Measurements from ENCODE around the gene IRX4.

IRX4 gene

GRCh38 chr5:1926071-1926440, 43.3 kb upstream of the IRX4 start:
- no peak for DNase-seq
- POLR2A ChIA-PET, result no interaction called here

DNA sequence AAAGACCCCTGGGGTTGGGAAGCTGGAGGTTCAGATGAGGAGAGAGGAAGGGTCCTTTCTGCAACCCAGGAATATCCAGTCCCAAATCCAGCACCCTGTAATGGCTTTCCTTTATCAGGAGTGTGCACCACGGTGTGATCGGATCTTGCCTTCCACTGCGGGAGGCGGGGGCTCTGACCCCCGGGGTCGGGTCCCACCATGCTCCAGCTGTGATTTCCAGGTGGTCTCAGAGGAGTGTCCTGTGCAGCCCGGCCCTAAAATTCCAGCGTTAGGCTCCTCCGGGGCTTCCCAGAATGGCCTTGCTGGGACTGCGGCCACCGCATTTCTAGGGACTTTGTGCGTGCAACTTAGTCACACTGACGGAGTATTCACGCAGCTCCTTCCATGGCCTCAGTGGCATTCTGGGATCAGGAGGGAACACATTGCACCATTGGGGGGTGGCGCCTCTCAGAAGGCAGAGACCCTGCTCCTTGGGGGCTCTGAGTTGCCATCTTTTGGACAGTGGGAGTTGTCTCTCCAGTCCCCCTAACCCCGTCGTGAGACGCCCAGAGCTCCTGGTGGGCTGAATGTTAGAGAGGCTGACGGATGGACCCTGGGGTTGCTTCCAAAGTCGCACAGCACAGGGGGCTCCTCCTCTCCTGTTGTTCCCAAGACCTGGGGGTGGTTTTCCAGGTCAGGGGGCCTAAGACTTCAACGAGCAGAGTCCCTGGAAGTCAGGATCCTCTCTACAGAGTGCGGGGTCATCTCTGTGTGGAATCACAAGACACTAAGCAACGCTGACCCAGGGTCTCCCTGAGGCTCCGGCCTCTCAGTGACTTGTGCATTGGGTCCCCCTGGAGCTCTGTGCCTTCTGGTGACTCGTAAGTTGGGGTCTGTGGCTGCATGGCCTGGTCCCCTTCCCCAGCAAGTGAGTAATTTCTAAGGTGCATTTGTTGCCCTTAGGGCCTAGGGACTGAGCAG, 42.7 kb upstream of the IRX4 start:
- Histone ChIP-seq H3K27ac (ENCODE audit: insufficient read depth in 1 of 2, low read depth in 1 of 2, low read length in 2 of 2, poor library complexity in 1 of 2, severe bottlenecking in 2 of 2) (no peak overlapping the region), H3K9me3 (ENCODE audit: control extremely low read depth in 1 of 5, control insufficient read depth in 4 of 5, insufficient read depth in 2 of 5, low read depth in 1 of 5, low read length in 4 of 5) (no peaks in the 10 kb centered on the region), H3K36me3 (ENCODE audit: control insufficient read depth in 4 of 4, insufficient read depth in 4 of 4, low read length in 3 of 4) (no peaks in the 10 kb centered on the region), H3K4me1 (ENCODE audit: control extremely low read depth in 1 of 4, control insufficient read depth in 4 of 4, insufficient read depth in 4 of 4, low read length in 3 of 4) (peaks cover 0 to 6% (median under 1%) of the 10 kb centered on the region in 4 experiments), H3K4me3 (ENCODE audit: control insufficient read depth in 1 of 7, extremely low read depth in 1 of 7, insufficient read depth in 4 of 7, low read depth in 2 of 7, low read length in 6 of 7) (no peak overlapping the region), H3K27me3 (replicated peaks in 2 of 5; ENCODE audit: control insufficient read depth in 4 of 5, insufficient read depth in 5 of 5, low read length in 4 of 5) (peaks cover 3 to 62% (median 17%) of the 10 kb centered on the region in 5 experiments)
- ChIA-PET POLR2A (no interaction called here), CTCF (no interaction called here)
- WGBS (ENCODE audit: insufficient coverage), result 82% methylated on average over 25 of the region's 25 CpGs
- DNase-seq, result no peak

More at GRCh38 chr5:1926071-1926440, 43.3 kb upstream of the IRX4 start:
- WGBS (ENCODE audit: insufficient coverage), result 67% methylated on average over 1 of the region's 5 CpGs
- H3K27ac ChIP-seq (ENCODE audit: insufficient read depth in 1 of 2, low read depth in 1 of 2, low read length in 2 of 2, poor library complexity in 1 of 2, severe bottlenecking in 2 of 2), result no peak overlapping the region
- no peaks in the 10 kb centered on the region for H3K9me3 ChIP-seq (ENCODE audit: control extremely low read depth in 1 of 5, control insufficient read depth in 4 of 5, insufficient read depth in 2 of 5, low read depth in 1 of 5, low read length in 4 of 5)
- no peaks in the 10 kb centered on the region for H3K36me3 ChIP-seq (ENCODE audit: control insufficient read depth in 4 of 4, insufficient read depth in 4 of 4, low read length in 3 of 4)
- H3K4me3 ChIP-seq (ENCODE audit: control insufficient read depth in 1 of 7, extremely low read depth in 1 of 7, insufficient read depth in 4 of 7, low read depth in 2 of 7, low read length in 6 of 7), result no peak overlapping the region
- peaks cover 0 to 11% (median 4%) of the 10 kb centered on the region in 4 experiments for H3K4me1 ChIP-seq (ENCODE audit: control extremely low read depth in 1 of 4, control insufficient read depth in 4 of 4, insufficient read depth in 4 of 4, low read length in 3 of 4)
- peaks cover 3 to 69% (median 18%) of the 10 kb centered on the region in 5 experiments for H3K27me3 ChIP-seq (replicated peaks in 2 of 5; ENCODE audit: control insufficient read depth in 4 of 5, insufficient read depth in 5 of 5, low read length in 4 of 5)
- CTCF ChIA-PET, result no interaction called here

DNA sequence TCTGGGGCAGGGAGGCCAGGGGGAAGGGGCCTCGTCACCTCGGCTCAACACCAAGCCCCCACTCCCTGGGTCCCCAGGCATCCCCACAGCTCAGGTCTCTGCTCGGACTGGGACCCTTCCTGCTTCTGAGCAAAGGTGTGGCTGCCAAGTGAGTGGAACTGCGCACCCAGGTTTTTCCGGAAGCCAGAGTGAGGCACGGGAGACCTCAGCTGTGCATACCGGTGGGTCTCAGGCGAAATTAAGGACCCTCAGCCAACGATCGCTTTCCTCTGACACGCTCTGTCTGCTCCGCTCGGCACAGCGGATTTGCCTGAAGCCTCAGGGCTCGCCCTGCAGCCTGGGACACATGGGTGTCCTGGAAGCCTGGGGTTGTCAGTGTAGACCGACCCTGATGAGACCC, 41.0 kb upstream of the IRX4 start:
- no peaks in the 10 kb centered on the region for H3K36me3 ChIP-seq (ENCODE audit: control insufficient read depth in 4 of 4, insufficient read depth in 4 of 4, low read length in 3 of 4)
- H3K4me1 ChIP-seq (ENCODE audit: control extremely low read depth in 1 of 4, control insufficient read depth in 4 of 4, insufficient read depth in 4 of 4, low read length in 3 of 4), result no peaks in the 10 kb centered on the region
- H3K27ac ChIP-seq (ENCODE audit: insufficient read depth in 1 of 2, low read depth in 1 of 2, low read length in 2 of 2, poor library complexity in 1 of 2, severe bottlenecking in 2 of 2), result no peak overlapping the region
- CTCF ChIA-PET, result no interaction called here
- H3K9me3 ChIP-seq (ENCODE audit: control extremely low read depth in 1 of 5, control insufficient read depth in 4 of 5, insufficient read depth in 2 of 5, low read depth in 1 of 5, low read length in 4 of 5), result no peaks in the 10 kb centered on the region
- 78% methylated on average over 16 of the region's 16 CpGs for WGBS (ENCODE audit: insufficient coverage)
- no peak for DNase-seq
- peaks cover 1 to 57% (median 14%) of the 10 kb centered on the region in 5 experiments for H3K27me3 ChIP-seq (replicated peaks in 2 of 5; ENCODE audit: control insufficient read depth in 4 of 5, insufficient read depth in 5 of 5, low read length in 4 of 5)
- H3K4me3 ChIP-seq (ENCODE audit: control insufficient read depth in 1 of 7, extremely low read depth in 1 of 7, insufficient read depth in 4 of 7, low read depth in 2 of 7, low read length in 6 of 7), result no peak overlapping the region
- POLR2A ChIA-PET, result no interaction called here

- peaks cover 0 to 58% (median 14%) of the 10 kb centered on the region in 5 experiments for H3K27me3 ChIP-seq (replicated peaks in 2 of 5; ENCODE audit: control insufficient read depth in 4 of 5, insufficient read depth in 5 of 5, low read length in 4 of 5)
- no peak overlapping the region for H3K27ac ChIP-seq (ENCODE audit: insufficient read depth in 1 of 2, low read depth in 1 of 2, low read length in 2 of 2, poor library complexity in 1 of 2, severe bottlenecking in 2 of 2)
- POLR2A ChIA-PET, result no interaction called here
- no peaks in the 10 kb centered on the region for H3K9me3 ChIP-seq (ENCODE audit: control extremely low read depth in 1 of 5, control insufficient read depth in 4 of 5, insufficient read depth in 2 of 5, low read depth in 1 of 5, low read length in 4 of 5)
- H3K4me3 ChIP-seq (ENCODE audit: control insufficient read depth in 1 of 7, extremely low read depth in 1 of 7, insufficient read depth in 4 of 7, low read depth in 2 of 7, low read length in 6 of 7), result no peak overlapping the region
- DNase-seq, result no peak
- no peaks in the 10 kb centered on the region for H3K36me3 ChIP-seq (ENCODE audit: control insufficient read depth in 4 of 4, insufficient read depth in 4 of 4, low read length in 3 of 4)
- H3K4me1 ChIP-seq (ENCODE audit: control extremely low read depth in 1 of 4, control insufficient read depth in 4 of 4, insufficient read depth in 4 of 4, low read length in 3 of 4), result no peaks in the 10 kb centered on the region
- CTCF ChIA-PET, result no interaction called here
- WGBS (ENCODE audit: insufficient coverage), result 91% methylated on average over 15 of the region's 15 CpGs
These were observed 40.6 kb upstream of the IRX4 start for GRCh38 chr5:1923341-1923740.

DNA sequence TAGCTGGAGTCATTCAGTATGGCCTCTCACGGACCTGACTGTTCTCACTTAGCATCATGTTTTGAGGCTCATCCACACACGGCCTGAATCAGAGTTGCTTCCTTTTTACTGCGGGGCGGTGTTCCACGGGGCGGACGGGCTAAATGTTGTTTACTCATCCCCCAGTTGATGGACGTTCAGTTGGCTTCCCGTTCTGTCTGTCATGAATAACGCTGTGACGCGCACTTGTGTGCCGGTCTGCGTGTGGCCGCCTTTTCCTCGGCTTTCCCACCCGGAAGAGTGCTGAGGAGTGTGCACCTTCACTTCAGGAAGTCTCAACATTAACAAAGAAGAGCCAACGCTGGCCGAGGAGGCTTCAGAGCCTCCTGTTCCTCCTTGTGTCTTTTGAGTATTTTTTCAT, 39.0 kb upstream of the IRX4 start:
- no peak for DNase-seq
- H3K9me3 ChIP-seq (ENCODE audit: control extremely low read depth in 1 of 5, control insufficient read depth in 4 of 5, insufficient read depth in 2 of 5, low read depth in 1 of 5, low read length in 4 of 5), result no peaks in the 10 kb centered on the region
- POLR2A ChIA-PET, result no interaction called here
- no peak overlapping the region for H3K27ac ChIP-seq (ENCODE audit: insufficient read depth in 1 of 2, low read depth in 1 of 2, low read length in 2 of 2, poor library complexity in 1 of 2, severe bottlenecking in 2 of 2)
- H3K36me3 ChIP-seq (ENCODE audit: control insufficient read depth in 4 of 4, insufficient read depth in 4 of 4, low read length in 3 of 4), result no peaks in the 10 kb centered on the region
- H3K27me3 ChIP-seq (replicated peaks in 2 of 5; ENCODE audit: control insufficient read depth in 4 of 5, insufficient read depth in 5 of 5, low read length in 4 of 5), result peaks cover 0 to 49% (median 14%) of the 10 kb centered on the region in 5 experiments
- H3K4me1 ChIP-seq (ENCODE audit: control extremely low read depth in 1 of 4, control insufficient read depth in 4 of 4, insufficient read depth in 4 of 4, low read length in 3 of 4), result no peaks in the 10 kb centered on the region
- 89% methylated on average over 19 of the region's 19 CpGs for WGBS (ENCODE audit: insufficient coverage)
- H3K4me3 ChIP-seq (ENCODE audit: control insufficient read depth in 1 of 7, extremely low read depth in 1 of 7, insufficient read depth in 4 of 7, low read depth in 2 of 7, low read length in 6 of 7), result no peak overlapping the region
- CTCF ChIA-PET, result no interaction called here

DNA sequence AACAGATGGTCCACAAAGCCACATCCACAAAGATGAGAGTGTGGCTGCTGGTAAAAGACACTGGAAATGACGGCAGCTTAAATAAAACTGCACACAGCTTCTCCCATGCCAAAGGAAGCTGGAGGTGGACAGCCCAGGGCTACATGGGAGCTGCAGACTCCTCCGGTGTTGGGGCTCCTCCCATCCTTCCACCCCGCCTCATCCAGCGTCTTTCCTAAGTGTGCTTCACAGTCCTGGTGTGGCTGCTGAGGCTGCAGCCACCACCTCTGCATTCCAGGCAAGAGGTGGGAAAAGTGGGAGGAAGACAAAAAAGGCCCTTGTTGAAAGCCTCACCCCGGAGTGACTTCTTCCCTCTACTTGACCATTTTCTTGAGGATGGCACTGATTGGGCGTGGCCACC, 37.0 kb upstream of the IRX4 start:
- CTCF ChIA-PET, result no interaction called here
- no peak overlapping the region for H3K4me3 ChIP-seq (ENCODE audit: control insufficient read depth in 1 of 7, extremely low read depth in 1 of 7, insufficient read depth in 4 of 7, low read depth in 2 of 7, low read length in 6 of 7)
- H3K27ac ChIP-seq (ENCODE audit: insufficient read depth in 1 of 2, low read depth in 1 of 2, low read length in 2 of 2, poor library complexity in 1 of 2, severe bottlenecking in 2 of 2), result no peak overlapping the region
- H3K36me3 ChIP-seq (ENCODE audit: control insufficient read depth in 4 of 4, insufficient read depth in 4 of 4, low read length in 3 of 4), result no peaks in the 10 kb centered on the region
- H3K27me3 ChIP-seq (replicated peaks in 2 of 5; ENCODE audit: control insufficient read depth in 4 of 5, insufficient read depth in 5 of 5, low read length in 4 of 5), result peaks cover 0 to 37% (median 14%) of the 10 kb centered on the region in 5 experiments
- POLR2A ChIA-PET, result no interaction called here
- WGBS (ENCODE audit: insufficient coverage), result 98% methylated on average over 5 of the region's 6 CpGs
- no peak for DNase-seq
- H3K9me3 ChIP-seq (ENCODE audit: control extremely low read depth in 1 of 5, control insufficient read depth in 4 of 5, insufficient read depth in 2 of 5, low read depth in 1 of 5, low read length in 4 of 5), result no peaks in the 10 kb centered on the region
- no peaks in the 10 kb centered on the region for H3K4me1 ChIP-seq (ENCODE audit: control extremely low read depth in 1 of 4, control insufficient read depth in 4 of 4, insufficient read depth in 4 of 4, low read length in 3 of 4)

DNA sequence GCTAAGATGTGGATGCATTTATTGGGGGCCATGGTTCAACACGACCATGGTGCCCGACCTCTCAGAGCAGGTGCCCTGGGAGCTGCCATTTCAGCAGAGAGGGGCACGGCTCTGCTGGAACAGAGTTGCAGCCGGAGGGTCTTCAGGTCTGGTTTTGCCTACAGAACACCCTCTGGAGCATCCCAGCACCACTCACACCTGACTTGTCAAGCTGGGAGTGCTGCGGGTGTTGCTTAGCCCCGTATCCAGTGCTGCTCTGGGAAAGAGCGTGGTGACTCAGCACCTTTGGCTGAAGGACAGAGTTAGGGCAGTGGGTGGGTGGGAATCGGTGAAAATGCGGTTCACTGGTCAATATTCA, 36.5 kb upstream of the IRX4 start:
- ChIA-PET POLR2A (no interaction called here), CTCF (no interaction called here)
- no peak overlapping the region for H3K4me3 ChIP-seq (ENCODE audit: control insufficient read depth in 1 of 7, extremely low read depth in 1 of 7, insufficient read depth in 4 of 7, low read depth in 2 of 7, low read length in 6 of 7)
- H3K9me3 ChIP-seq (ENCODE audit: control extremely low read depth in 1 of 5, control insufficient read depth in 4 of 5, insufficient read depth in 2 of 5, low read depth in 1 of 5, low read length in 4 of 5), result peaks cover 0 to 1% (median 0%) of the 10 kb centered on the region in 5 experiments
- no peak overlapping the region for H3K27ac ChIP-seq (ENCODE audit: insufficient read depth in 1 of 2, low read depth in 1 of 2, low read length in 2 of 2, poor library complexity in 1 of 2, severe bottlenecking in 2 of 2)
- WGBS (ENCODE audit: insufficient coverage), result 97% methylated on average over 8 of the region's 9 CpGs
- H3K36me3 ChIP-seq (ENCODE audit: control insufficient read depth in 4 of 4, insufficient read depth in 4 of 4, low read length in 3 of 4), result no peaks in the 10 kb centered on the region
- no peak for DNase-seq
- H3K27me3 ChIP-seq (replicated peaks in 2 of 5; ENCODE audit: control insufficient read depth in 4 of 5, insufficient read depth in 5 of 5, low read length in 4 of 5), result peaks cover 0 to 42% (median 14%) of the 10 kb centered on the region in 5 experiments
- no peaks in the 10 kb centered on the region for H3K4me1 ChIP-seq (ENCODE audit: control extremely low read depth in 1 of 4, control insufficient read depth in 4 of 4, insufficient read depth in 4 of 4, low read length in 3 of 4)
